GM21717 (cell line): ENCODE data around the gene PACSIN2.
"Not testable (repeated sequence)": the region's sequence is repeated elsewhere in the genome, so short reads cannot be mapped to it uniquely, and the experiment has no call there.

Experiments used
- ATAC-seq: cut with Tn5 transposase; IDR thresholded peaks from one replicate; pipeline ENCODE4 v1.9.1; 2021; ENCODE audit warnings: mild to moderate bottlenecking, moderate library complexity; ENCODE audit not compliant: unreplicated experiment

Gene PACSIN2

GRCh38 chr22:42967933-42968332, 47.0 kb downstream of the PACSIN2 start:
- no peak for ATAC-seq

GRCh38 chr22:42967005-42967404, 47.9 kb downstream of the PACSIN2 start:
- ATAC-seq: no peak

- ATAC-seq: no peak
Measured at GRCh38 chr22:42966497-42966896, 48.5 kb downstream of the PACSIN2 start.

GRCh38 chr22:42964994-42965699, 49.8 kb downstream of the PACSIN2 start:
- no peak for ATAC-seq

GRCh38 chr22:42963231-42963595, 51.7 kb downstream of the PACSIN2 start:
- no peak for ATAC-seq

- no peak for ATAC-seq
Measured at GRCh38 chr22:42962295-42963230, 52.4 kb downstream of the PACSIN2 start.

- ATAC-seq: no peak
Measured at GRCh38 chr22:42961810-42962209, 53.1 kb downstream of the PACSIN2 start.

- ATAC-seq: not testable (repeated sequence)
Measured at GRCh38 chr22:42961400-42961690, 53.6 kb downstream of the PACSIN2 start.

GRCh38 chr22:42960531-42961399, 54.2 kb downstream of the PACSIN2 start:
- ATAC-seq: no peak

- no peak for ATAC-seq
Measured at GRCh38 chr22:42959576-42960509, 55.1 kb downstream of the PACSIN2 start.

- ATAC-seq: no peak
Measured at GRCh38 chr22:42958937-42959336, 56.0 kb downstream of the PACSIN2 start.

- ATAC-seq: no peak
Measured at GRCh38 chr22:42957958-42958357, 57.0 kb downstream of the PACSIN2 start.

GRCh38 chr22:42957544-42957943, 57.4 kb downstream of the PACSIN2 start:
- ATAC-seq: no peak

GRCh38 chr22:42955848-42956247, 59.1 kb downstream of the PACSIN2 start:
- no peak for ATAC-seq

- no peak for ATAC-seq
Measured at GRCh38 chr22:42955087-42955635, 59.8 kb downstream of the PACSIN2 start.

GRCh38 chr22:42953751-42954150, 61.2 kb downstream of the PACSIN2 start:
- not testable (repeated sequence) for ATAC-seq

- ATAC-seq: no peak
Measured at GRCh38 chr22:42951093-42951710, 63.7 kb downstream of the PACSIN2 start.

- no peak for ATAC-seq
Measured at GRCh38 chr22:42950281-42950680, 64.7 kb downstream of the PACSIN2 start.

GRCh38 chr22:42949159-42949558, 65.8 kb downstream of the PACSIN2 start:
- ATAC-seq: no peak
